Putamen (tissue), 1 donor: ENCODE measurements around the gene EEFSEC.

Source experiments
- DNase-seq: peaks from one replicate; pipeline ENCODE4 v3.0.0-alpha.2; 2016; ENCODE audit warnings: low spot score

EEFSEC gene

DNA sequence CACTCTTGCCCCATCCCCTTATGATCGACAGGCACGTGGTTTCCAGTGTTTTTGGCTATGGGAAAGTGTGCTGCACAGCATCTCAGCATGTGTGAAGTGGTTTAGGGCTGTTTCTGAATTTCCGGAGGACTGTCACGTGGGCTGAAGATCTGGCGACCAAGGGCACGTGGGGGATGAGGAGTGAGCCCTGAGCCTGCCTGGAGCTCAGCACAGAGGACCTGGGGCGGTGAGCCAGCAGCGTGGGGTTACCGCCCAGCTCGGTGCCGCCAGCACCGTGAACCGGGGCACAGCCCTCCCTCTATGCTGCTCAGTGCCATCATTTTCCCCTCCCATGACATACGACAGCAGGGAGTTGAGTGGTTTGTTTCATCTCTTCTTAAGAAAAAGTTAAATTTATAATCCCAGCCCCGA is 163.2 kb downstream of the EEFSEC start:
- no peak for DNase-seq

GRCh38 chr3:128317101-128317697 is 163.9 kb downstream of the EEFSEC start:
- no peak for DNase-seq

GRCh38 chr3:128317698-128318231 is 164.5 kb downstream of the EEFSEC start:
- no peak for DNase-seq

DNA sequence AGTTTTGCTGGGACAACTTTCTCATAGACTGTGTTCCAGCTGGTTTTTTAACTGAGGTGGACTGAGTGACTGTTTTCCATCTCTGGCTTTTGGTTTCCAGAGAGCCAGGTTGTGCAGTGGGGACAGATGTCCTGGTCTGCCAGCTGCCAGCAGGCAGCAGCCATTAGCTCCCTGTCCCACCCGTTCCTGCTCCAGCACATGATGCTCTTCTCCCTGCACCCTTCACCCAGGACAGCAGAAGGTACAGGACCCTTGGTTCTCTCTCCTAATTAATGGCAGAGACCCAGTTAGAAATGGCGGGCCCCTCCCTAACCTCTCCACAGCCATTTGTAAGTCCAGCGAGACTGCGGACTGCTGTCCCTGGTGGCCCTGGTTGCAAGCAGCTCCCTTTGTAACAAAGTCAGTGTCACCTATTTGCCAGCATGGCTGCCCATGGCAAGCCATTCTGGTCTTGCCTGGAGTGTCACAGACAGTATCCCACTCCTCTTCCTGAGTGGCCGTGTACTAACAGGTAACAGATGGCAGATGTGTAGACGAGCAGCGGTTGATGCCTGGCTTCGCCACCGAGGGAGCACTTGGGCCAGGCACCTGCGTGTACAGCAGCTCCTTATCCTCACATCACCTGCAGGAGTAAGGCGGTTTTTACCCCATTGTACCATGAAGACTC is 165.1 kb downstream of the EEFSEC start:
- no peak for DNase-seq

- no peak for DNase-seq
Measured at GRCh38 chr3:128319107-128319506, 165.8 kb downstream of the EEFSEC start.

GRCh38 chr3:128319741-128320141 is 166.5 kb downstream of the EEFSEC start:
- no peak for DNase-seq

- DNase-seq, result no peak
Measured at GRCh38 chr3:128320551-128321340, 167.5 kb downstream of the EEFSEC start.

DNA sequence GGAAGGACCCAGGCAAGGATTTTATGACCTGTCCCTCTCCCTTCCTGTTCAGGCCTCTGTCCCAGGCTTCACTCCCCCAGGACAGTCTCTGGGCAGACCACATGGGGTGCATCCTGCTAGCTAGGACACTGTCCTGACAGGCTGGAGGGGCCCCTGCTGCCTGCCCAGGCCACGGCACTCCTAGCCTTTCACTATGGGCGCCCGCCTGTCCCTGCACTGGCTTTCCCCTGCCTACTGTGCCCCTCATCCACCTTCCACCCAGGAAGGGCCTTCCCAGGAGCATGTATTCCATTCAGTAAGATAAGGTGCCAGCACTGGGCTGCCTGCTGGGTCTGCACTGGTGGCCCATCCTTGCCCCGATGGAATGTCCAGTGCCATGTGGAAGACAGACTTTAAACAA is 168.1 kb downstream of the EEFSEC start:
- no peak for DNase-seq

- DNase-seq, result no peak
Measured at GRCh38 chr3:128322030-128323022, 169.0 kb downstream of the EEFSEC start.

DNA sequence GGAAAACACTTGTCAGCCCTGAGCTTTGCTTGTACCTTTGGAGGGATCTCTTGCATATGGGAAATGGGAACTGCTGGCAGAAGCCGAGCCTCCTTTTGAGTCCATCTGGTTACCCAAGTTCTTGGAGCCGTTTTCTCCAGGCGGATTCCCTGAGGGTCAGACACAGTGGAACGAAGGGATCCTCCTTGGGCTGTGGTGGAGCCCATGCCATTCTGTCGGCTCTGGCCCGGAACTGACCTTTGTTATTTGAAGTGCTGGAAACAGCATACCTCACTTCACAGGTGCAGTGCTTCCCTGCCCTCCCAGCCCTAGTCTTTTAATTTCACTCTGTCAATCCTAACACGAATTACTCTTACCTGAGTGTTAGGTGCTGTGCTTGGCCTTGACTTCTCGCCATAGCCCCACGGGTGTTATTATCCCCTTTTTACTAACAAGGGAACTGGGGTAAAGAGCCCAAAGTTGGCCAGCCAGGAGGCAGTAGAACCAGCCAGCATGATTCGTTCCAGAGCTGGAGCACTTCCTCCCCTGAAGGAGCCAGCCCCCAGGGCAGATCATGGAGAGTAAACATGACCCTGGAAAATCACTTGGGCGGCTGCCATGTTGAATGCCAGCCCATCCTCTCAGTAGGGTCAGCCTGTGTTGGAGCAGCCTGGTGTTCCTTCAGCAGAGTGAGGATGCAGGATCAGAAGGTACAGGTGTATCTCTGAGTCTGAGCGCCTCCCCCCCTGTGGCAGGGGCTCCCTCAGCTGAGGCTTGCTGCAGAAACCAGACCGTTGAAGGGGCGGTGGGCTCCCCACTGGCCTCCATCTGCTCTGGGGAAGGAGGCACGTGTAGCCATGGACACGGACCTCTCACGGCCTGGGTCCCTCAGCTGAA is 170.2 kb downstream of the EEFSEC start:
- DNase-seq, result no peak

- DNase-seq, result no peak
Measured at GRCh38 chr3:128324911-128325592, 171.8 kb downstream of the EEFSEC start.

- no peak for DNase-seq
Measured at GRCh38 chr3:128326051-128326823, 173.0 kb downstream of the EEFSEC start.

DNA sequence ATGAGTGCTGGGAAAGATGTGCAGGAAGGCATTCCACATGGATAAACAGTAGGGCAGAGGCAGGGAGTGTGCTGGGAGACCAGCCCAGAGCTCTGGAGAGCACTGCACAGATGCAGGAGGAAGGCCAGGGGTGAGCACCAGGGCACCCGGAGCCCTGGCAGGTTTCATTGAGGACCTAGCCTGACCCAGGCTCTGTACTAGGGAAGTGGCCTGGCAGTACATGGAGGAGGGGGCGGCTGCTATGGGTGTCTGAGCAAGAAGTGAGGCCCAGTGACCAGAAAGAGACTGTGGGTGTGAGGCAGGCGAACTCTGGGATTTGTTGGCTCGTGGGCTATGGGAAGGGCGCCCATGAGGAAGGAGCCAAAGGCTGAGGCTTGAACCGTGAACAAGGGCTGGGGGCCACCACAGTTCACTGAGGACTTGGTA is 174.3 kb downstream of the EEFSEC start:
- DNase-seq, result no peak

DNA sequence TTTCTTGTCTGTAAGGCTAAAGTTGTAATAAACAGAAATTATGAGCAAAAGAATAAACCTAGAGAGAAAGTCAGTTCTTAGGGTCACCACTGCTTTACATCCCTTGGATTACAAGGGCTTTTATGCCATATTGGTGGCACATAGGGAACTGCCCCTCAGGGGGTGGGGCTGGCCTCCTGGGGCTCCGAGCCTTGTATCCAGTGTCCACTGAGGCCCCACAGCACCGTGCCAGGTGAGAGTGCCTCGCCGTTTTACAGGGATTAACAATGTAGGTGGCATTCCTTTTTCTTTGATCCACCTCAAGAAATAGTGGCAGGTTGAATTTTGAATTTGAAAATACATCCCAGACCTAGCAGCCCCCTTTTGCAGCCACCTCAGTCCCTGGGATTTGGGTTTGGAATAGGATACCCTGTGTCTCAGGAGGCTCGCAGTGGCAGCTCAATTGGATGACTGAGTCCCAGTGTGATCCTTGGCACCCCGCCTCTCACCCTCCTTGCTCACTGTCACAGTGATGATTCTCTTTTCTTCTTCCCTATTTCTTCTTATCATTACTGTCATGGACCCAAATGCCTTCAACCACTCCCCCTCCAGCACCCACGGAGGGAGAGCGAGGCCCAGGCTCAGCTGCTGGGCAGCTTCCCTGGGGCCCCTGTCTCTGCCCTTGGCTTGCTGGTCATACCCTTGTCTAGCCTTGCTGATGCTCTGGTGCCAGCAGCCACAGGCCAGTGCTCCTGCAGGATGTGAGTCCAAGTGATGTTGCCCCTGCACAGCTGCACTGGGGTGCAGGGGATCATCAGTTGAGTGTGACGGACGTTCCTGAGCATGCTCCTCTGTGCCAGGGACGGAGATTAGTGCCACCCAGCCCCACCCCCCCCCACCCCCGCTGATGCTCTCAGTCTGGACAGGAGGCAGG is 175.5 kb downstream of the EEFSEC start:
- DNase-seq, result no peak

GRCh38 chr3:128329491-128330213 is 176.4 kb downstream of the EEFSEC start:
- DNase-seq, result no peak

- no peak for DNase-seq
Measured at GRCh38 chr3:128330214-128330842, 177.0 kb downstream of the EEFSEC start.

- DNase-seq, result no peak
Measured at GRCh38 chr3:128334086-128334645, 180.9 kb downstream of the EEFSEC start.
